ENCODE measurements around the gene OSR1.

DNA sequence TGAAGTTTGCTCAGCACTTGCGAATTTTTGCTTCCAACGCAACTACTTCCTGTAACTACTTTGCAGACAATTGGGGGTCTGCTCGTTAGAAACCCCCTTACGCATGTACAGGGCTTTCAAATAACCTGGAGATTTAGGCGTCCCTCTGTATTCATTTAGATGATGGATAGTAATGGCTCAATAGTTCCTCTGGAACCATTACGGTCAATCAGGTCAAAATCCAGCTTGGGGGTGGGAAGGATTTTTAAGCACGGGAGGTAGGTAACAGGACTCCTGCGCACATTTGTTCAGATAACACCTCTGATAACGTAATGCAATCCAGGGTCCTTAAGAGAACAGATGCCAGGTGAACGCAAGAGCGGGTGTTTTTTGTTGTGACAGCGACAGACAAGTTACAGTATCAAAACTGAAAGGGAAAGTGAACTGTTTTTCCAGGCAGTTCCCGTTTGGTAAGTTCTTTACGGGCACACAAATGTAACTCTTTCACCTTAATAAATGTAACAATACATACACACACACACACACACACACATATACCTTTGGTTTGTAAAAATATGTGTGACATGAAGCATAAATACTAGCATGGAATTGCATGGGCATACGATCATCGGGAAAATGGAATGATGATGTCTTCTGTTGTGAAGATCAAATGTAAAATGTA, 3.8 kb upstream of the OSR1 start:
- TF ChIP-seq, protein P1, sequence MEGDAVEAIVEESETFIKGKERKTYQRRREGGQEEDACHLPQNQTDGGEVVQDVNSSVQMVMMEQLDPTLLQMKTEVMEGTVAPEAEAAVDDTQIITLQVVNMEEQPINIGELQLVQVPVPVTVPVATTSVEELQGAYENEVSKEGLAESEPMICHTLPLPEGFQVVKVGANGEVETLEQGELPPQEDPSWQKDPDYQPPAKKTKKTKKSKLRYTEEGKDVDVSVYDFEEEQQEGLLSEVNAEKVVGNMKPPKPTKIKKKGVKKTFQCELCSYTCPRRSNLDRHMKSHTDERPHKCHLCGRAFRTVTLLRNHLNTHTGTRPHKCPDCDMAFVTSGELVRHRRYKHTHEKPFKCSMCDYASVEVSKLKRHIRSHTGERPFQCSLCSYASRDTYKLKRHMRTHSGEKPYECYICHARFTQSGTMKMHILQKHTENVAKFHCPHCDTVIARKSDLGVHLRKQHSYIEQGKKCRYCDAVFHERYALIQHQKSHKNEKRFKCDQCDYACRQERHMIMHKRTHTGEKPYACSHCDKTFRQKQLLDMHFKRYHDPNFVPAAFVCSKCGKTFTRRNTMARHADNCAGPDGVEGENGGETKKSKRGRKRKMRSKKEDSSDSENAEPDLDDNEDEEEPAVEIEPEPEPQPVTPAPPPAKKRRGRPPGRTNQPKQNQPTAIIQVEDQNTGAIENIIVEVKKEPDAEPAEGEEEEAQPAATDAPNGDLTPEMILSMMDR (conservative IDR thresholded peaks at IDR 0.05; ENCODE audit: low read depth, low read length), result no peak
- peak; percentile 25 for TF ChIP-seq EZH2 (IDR thresholded peaks at IDR 0.05; ENCODE audit: borderline replicate concordance, low read depth, low read length, poor library complexity, severe bottlenecking)

Data from A673 (cell line).